K562 (cell line): ENCODE results near the gene FXYD4. TPM values are rescaled to one million over a fixed set of nuclear protein-coding genes. Genes with fewer than 3 reads are reported as not detected.
A peak's percentile ranks its signal among the peaks of the same experiment; 100 is the strongest.

Experiments used
- ARID4B ChIP-seq: sonication (generic); formaldehyde crosslinking; IDR thresholded peaks from 2 replicates; pipeline ENCODE4 v1.8.0; 2022; ENCODE audit warnings: mild to moderate bottlenecking, missing genetic modification reagents
- ATF2 ChIP-seq: sonication (generic); formaldehyde crosslinking; IDR thresholded peaks from 2 replicates; pipeline ENCODE4 v1.8.1; 2022; ENCODE audit warnings: missing genetic modification reagents
- ATF4 ChIP-seq: fragments of 450-650 bp; formaldehyde crosslinking; IDR thresholded peaks from 2 replicates; pipeline ENCODE4 v1.4.0; 2022; ENCODE audit warnings: mild to moderate bottlenecking, moderate library complexity
- BRCA1 ChIP-seq, 2 experiments: fragments of 450-650 bp in 1 of 2; sonication (generic) in 1 of 2; formaldehyde crosslinking in 1 of 2; IDR thresholded peaks; 2 replicates each; pipeline versions ENCODE4 v1.5.0 to v1.6.1; 2017 to 2020; ENCODE audit warnings: mild to moderate bottlenecking in 1 of 2, missing genetic modification reagents in 1 of 2
- C11orf30 ChIP-seq: fragments of 450-650 bp; IDR thresholded peaks from 2 replicates; pipeline ENCODE4 v1.6.1; 2016; ENCODE audit warnings: low read depth, mild to moderate bottlenecking
- MCM2 ChIP-seq: fragments of 450-650 bp; IDR thresholded peaks from 2 replicates; pipeline ENCODE4 v1.6.1; 2017; ENCODE audit warnings: low read depth, mild to moderate bottlenecking
- MTA1 ChIP-seq: fragments of 450-650 bp; IDR thresholded peaks from 2 replicates; pipeline ENCODE4 v1.6.1; 2017; ENCODE audit warnings: borderline replicate concordance
- MYC ChIP-seq, 2 experiments: fragments of 250-450 bp in 1 of 2; sonication (Bioruptor Pico) in 1 of 2; IDR thresholded peaks; 2 replicates each; pipeline versions ENCODE4 v1.5.1 to v1.6.1; 2012 to 2021; ENCODE audit warnings: low read depth in 2 of 2, borderline replicate concordance in 1 of 2, improper control_type of control experiment in 1 of 2, low read length in 1 of 2, mild to moderate bottlenecking in 1 of 2, moderate library complexity in 1 of 2
- NONO ChIP-seq, 2 experiments: fragments of 200-400 bp in 1 of 2; fragments of 450-650 bp in 1 of 2; formaldehyde crosslinking in 1 of 2; IDR thresholded peaks; 2 replicates each; pipeline ENCODE4 v1.6.1; 2017; ENCODE audit warnings: low read depth in 2 of 2, mild to moderate bottlenecking in 2 of 2, moderate library complexity in 2 of 2, low read length in 1 of 2
- PCBP2 ChIP-seq: fragments of 200-400 bp; formaldehyde crosslinking; IDR thresholded peaks from 2 replicates; pipeline ENCODE4 v1.6.1; 2018; ENCODE audit warnings: low read length, low read depth, mild to moderate bottlenecking, moderate library complexity; ENCODE audit not compliant: poor library complexity, severe bottlenecking
- POLR3A ChIP-seq: IDR thresholded peaks from 2 replicates; pipeline ENCODE4 v1.6.1; 2011; ENCODE audit warnings: borderline replicate concordance, mild to moderate bottlenecking, moderate library complexity; ENCODE audit not compliant: insufficient read length, insufficient read depth; ENCODE audit errors: extremely low read depth
- RNF2 ChIP-seq: sonication (generic); IDR thresholded peaks from 2 replicates; pipeline ENCODE4 v1.6.1; 2016
- SIN3A ChIP-seq, 2 experiments: fragments of 150-350 bp in 1 of 2; IDR thresholded peaks; 2 replicates each; pipeline ENCODE4 v1.6.1; 2011 to 2016; ENCODE audit warnings: borderline replicate concordance in 2 of 2, low read depth in 2 of 2, low read length in 2 of 2, mild to moderate bottlenecking in 2 of 2, moderate library complexity in 2 of 2; ENCODE audit not compliant: control insufficient read depth in 1 of 2
- SUPT5H ChIP-seq: fragments of 450-650 bp; IDR thresholded peaks from 2 replicates; pipeline ENCODE4 v1.6.1; 2016
- TCF7 ChIP-seq: sonication (generic); IDR thresholded peaks from 2 replicates; pipeline ENCODE4 v1.6.1; 2016; ENCODE audit warnings: antibody characterized with exemption, borderline replicate concordance
- U2AF1 ChIP-seq: fragments of 200-400 bp; formaldehyde crosslinking; optimal IDR thresholded peaks from 2 replicates; pipeline ENCODE3; 2017; ENCODE audit warnings: mild to moderate bottlenecking, low read depth, low read length, moderate library complexity
- ZBTB2 ChIP-seq: fragments of 450-650 bp; IDR thresholded peaks from 2 replicates; pipeline ENCODE4 v1.6.1; 2016; ENCODE audit warnings: antibody characterized with exemption
- ZNF589 ChIP-seq: fragments of 200-800 bp; sonication (Bioruptor generic); IDR thresholded peaks from 2 replicates; pipeline ENCODE4 v1.6.1; 2016; ENCODE audit warnings: low read depth, missing genetic modification characterization, missing compliant biosample characterization
- polyA plus RNA-seq, 8 experiments: library from polyadenylated mRNA; depleted of rRNA in 4 of 8; stranded (reverse) in 5 of 8; unstranded in 3 of 8; fragments of >200 nt; fragmentation: Nextera tagmentation in 2 of 8; fragmentation: Illumina TruSeq in 1 of 8; extraction: Ambion mirVana in 2 of 8; extraction: Trizol in 1 of 8; gene quantifications; 2 replicates each; pipeline versions ENCODE4 v1.2.1 to v1.2.3, GENCODE V29; 2011 to 2014; ENCODE audit warnings: inconsistent platforms in 1 of 8, missing spikeins in 1 of 8
- total RNA-seq, 7 experiments: library from RNA; depleted of rRNA in 6 of 7; stranded (reverse); fragments of >200 nt in 6 of 7; fragmentation: Illumina TruSeq in 2 of 7; extraction: Trizol in 2 of 7; gene quantifications; 2 replicates each; pipeline versions ENCODE4 v1.2.1 to v1.2.3, GENCODE V29; 2011 to 2021; ENCODE audit warnings: low replicate concordance in 1 of 7

The FXYD4 gene
- total and polyA plus RNA-seq, 9 of the 15 experiments (the other 6 are each of a cell fraction or from before 2014, with no cell fraction given) = not detected

- TF ChIP-seq ARID4B (CRISPR knock-in tag) (peak; percentile 67), SIN3A (IDR thresholded peaks at IDR 0.05; ENCODE audit: borderline replicate concordance in 2 of 2, control insufficient read depth in 1 of 2, low read depth in 2 of 2, low read length in 2 of 2) (peak; percentile 92 to 97), POLR3A (no peak), PCBP2 (peak; percentile 48), MTA1 (peak; percentile 68; the same call in 1 of the 2 replicates), MCM2 (no peak), ATF2 (no peak), ZNF589 (0 out of 2 replicates have a peak, but pooled peaks have one; percentile 62), BRCA1 (IDR thresholded peaks at IDR 0.05) (no peak), BRCA1 (CRISPR knock-in tag; IDR thresholded peaks at IDR 0.05) (peak; percentile 86; the same call in 1 of the 2 replicates), C11orf30 (no peak), TCF7 (0 out of 2 replicates have a peak, but pooled peaks have one; percentile 16), NONO (IDR thresholded peaks at IDR 0.05; ENCODE audit: low read depth in 2 of 2, low read length in 1 of 2) (peak in 1 of 2 experiments; percentile 51; a peak in 1 of 4 replicates), MYC (IDR thresholded peaks at IDR 0.05; ENCODE audit: low read depth, low read length) (peak; percentile 99), MYC (CRISPR knock-in tag; IDR thresholded peaks at IDR 0.05; ENCODE audit: borderline replicate concordance, low read depth) (peak; percentile 98), U2AF1 (peak; percentile 77), ATF4 (CRISPR knock-in tag) (peak; percentile 68; the same call in 1 of the 2 replicates), SUPT5H (peak; percentile 94; the same call in 1 of the 2 replicates), ZBTB2 (peak; percentile 51; the same call in 1 of the 2 replicates), RNF2 (peak; percentile 96)
Observed at GRCh38 chr10:43408710-43409384, 37.4 kb downstream of the FXYD4 start, which contains the start of gene HNRNPF (continued).
